GM19324 (cell line): Measurements from ENCODE around the gene MAU2.
"Not testable (repeated sequence)": the region's sequence is repeated elsewhere in the genome, so short reads cannot be mapped to it uniquely, and the experiment has no call there.

ENCODE experiments used
- ATAC-seq: cut with Tn5 transposase; IDR thresholded peaks from one replicate; pipeline ENCODE4 v1.9.1; 2021; ENCODE audit warnings: mild to moderate bottlenecking, moderate library complexity; ENCODE audit not compliant: unreplicated experiment, low FRiP score

Gene MAU2

GRCh38 chr19:19343762-19344161 lies 23.1 kb downstream of the MAU2 start:
- ATAC-seq, result no peak

- ATAC-seq, result no peak
These were observed 24.6 kb downstream of the MAU2 start for GRCh38 chr19:19345232-19345631.

- ATAC-seq, result no peak
These were observed 25.3 kb downstream of the MAU2 start for GRCh38 chr19:19345970-19346369.

GRCh38 chr19:19347401-19348110 lies 26.9 kb downstream of the MAU2 start:
- no peak for ATAC-seq

DNA sequence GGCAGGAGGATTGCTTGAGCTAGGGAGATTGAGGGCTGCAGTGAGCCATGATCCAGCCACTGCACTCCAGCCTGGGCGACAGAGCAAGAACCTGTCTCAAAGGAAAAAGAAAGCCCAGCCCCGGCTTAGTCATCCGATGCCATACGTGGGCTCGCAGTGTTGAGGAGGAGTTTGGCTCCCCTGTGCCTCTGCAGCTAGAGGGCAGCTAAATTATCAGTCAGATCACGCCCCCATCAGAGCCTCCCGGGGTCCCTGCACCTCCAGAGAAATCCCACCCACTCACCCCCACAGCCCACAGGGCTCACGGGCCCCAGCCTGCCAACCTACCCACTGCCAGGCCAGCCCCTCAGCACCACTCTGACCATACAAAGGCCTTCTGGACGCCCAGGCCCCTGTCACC lies 27.6 kb downstream of the MAU2 start:
- no peak for ATAC-seq

GRCh38 chr19:19349365-19349764 lies 28.7 kb downstream of the MAU2 start:
- no peak for ATAC-seq

DNA sequence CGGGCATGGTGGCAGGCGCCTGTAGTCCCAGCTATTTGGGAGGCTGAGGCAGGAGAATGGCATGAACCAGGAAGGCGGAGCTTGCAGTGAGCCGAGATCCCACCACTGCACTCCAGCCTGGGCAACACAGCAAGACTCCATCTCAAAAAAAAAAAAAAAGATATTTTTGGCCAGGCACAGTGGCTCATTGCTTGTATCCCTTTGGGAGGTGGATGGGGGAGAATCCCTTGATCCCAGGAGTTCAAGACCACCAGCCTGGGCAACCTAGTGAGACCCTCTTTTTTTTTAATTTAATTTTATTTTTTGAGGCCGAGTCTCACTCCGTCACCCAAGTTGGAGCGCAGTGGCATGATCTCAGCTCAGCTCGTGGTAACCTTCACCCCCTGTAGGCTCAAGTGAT lies 30.1 kb downstream of the MAU2 start:
- ATAC-seq, result not testable (repeated sequence)

DNA sequence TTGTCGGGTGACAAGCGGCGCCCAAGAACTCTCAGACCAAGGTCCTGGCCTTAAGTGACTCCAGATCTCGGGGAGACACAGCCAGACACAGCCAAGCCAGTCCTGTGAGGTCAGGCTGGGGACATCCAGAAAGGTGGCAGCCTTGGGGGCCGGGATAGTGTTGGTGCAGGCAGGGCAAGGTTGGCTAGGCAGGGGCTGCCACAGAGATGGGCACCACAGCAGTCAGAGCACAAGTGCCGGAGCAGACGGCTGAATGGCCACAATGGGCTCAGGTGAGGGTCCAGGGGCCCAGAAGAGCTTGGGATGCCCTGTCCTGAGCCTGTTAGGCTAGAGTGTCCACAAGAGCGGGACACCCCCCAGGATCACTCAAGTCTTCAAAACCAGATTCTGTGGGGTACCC lies 32.2 kb downstream of the MAU2 start:
- ATAC-seq, result no peak

DNA sequence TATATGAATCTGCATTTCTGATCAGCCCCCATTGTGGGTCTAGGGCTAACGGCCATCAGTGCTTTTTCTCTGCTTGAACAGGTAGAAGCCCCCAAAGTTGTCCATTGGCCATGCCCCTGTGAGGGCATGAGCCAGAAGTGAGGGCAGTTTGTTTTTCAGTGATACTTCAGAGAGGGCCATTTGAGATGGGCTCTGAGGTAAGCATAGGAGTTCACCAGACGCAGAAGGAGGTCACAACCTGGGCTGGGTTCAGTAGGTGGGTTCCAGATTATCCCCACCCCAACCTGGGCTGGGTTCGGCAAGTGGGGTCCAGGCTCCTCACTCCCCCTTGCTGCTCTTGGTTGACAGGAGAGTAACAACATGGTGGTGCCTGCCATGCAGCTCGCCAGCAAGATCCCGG lies 33.4 kb downstream of the MAU2 start:
- no peak for ATAC-seq

DNA sequence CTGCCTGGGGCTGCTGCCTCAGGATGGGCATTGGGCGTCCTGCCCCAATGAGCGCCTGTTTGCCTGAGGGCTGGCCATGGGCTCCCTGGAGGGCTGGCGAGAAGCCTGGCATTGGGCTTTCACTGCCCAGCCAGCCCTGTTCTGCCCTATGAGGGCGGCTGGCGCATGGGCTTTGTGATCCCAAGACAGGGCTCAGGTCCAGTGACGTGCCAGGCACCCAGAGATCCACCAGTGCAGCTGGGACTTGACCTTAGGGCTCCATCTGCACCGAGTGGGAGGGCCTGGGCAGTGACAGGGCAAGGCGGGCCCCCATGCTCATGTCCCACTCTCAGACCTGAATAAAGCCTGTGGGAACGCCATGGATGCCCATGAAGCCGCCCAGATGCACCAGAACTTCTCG lies 34.3 kb downstream of the MAU2 start:
- no peak for ATAC-seq

DNA sequence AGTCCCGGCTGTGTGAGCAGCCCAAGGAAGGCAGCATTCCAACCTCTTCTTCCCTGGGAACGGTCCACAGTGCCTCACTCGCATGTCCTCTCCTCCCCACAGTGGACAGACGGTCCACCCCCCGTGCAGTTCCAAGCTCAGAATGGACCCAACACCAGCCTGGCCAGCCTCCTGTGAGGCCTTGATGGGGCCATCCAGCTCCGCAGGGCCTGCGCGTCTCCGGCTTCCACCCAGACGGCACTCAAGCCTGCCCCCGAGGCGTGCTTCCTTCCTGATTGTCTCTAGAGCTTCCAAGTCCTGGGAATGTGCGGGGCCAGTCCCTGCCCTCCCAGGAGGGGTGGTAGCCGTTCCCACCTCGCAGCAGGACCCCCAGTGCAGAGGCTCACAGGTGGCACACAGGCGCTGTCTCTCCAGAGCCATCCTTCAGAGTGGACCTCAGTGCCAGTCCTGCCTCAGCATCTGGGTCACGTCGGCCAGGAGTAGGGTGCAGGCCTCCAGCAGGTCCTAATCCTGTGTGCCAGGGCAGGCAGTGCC lies 35.0 kb downstream of the MAU2 start:
- ATAC-seq, result no peak

DNA sequence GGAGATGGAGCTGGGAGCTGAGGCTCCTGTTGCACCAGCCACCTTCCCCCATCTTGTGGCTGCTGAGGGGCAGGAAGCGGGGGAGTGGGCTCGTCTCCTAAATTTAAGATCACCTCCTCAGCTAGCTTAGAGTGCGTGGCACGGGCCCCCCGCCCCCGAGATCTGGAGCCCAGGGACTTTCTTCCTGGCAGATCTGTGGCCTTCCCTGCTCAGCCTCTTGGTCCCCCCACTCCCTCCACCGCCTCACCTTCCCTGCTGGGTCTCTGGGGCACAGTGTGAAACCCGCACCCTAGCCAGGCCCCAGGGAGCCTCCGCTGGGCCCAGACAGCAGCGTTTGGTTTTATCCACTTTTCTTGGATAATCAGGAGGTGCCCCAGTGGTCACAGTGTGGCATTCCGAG lies 35.9 kb downstream of the MAU2 start:
- ATAC-seq, result no peak

GRCh38 chr19:19356901-19357566 lies 36.4 kb downstream of the MAU2 start:
- no peak for ATAC-seq

DNA sequence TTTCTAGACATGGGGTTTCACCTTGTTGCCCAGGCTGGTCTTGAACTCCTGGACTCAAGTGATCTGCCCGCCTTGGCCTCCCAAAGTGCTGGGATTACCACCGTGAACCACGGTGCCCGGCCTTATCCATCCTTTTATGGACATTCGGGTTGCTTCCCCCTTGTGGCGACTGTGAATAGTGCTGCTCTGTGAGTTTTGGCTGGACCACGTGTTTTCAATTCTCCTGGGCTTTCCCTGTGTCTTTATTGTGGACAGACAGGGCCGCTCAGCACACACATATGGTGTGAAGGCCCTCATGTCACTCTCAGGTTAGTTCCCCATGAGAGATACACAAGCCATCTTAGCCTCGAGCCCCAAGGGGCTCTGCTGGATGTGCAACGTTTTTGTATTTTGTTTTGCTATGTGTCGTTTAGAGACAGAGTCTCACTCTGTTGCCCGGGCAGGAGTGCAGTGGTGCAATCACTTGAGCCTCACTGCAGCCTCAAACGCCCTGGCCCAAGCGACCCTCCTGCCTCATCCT lies 40.5 kb downstream of the MAU2 start:
- no peak for ATAC-seq

- no peak for ATAC-seq
These were observed 41.4 kb downstream of the MAU2 start for GRCh38 chr19:19362075-19362474.

- no peak for ATAC-seq
These were observed 46.1 kb downstream of the MAU2 start for GRCh38 chr19:19366434-19367396.

- ATAC-seq, result no peak
These were observed 47.5 kb downstream of the MAU2 start for GRCh38 chr19:19368087-19368486.

DNA sequence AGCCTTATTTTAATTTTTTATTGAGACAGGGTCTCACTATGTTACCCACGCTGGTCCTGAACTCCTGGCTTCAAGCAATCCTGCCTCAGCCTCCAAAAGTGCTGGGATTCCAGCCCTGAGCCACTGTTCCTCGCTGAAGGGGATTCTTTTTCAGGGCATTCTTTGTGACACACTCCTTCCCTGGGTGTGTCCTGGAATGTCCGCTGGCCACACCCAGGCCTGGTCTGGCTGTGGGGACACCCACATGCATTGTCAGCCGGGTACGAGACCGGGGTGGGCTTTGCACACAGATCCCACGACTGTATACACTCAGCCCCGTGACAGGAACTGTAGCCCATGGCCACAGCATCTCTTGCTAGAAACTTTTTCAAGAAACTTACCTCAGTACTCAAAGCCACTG lies 50.4 kb downstream of the MAU2 start:
- no peak for ATAC-seq

GRCh38 chr19:19372656-19373416 lies 52.2 kb downstream of the MAU2 start:
- ATAC-seq, result peak; percentile 80

GRCh38 chr19:19379527-19379926 lies 58.9 kb downstream of the MAU2 start:
- no peak for ATAC-seq
